ENCODE measurements around the gene FAM234A.

Gene FAM234A

GRCh38 chr16:305916-306626, 71.5 kb downstream of the FAM234A start:
- no peak for DNase-seq

- no peak for DNase-seq
These were observed 72.3 kb downstream of the FAM234A start for GRCh38 chr16:306911-307370.

GRCh38 chr16:307691-308312, 73.2 kb downstream of the FAM234A start:
- DNase-seq, result no peak

GRCh38 chr16:309476-309875, 74.9 kb downstream of the FAM234A start:
- no peak for DNase-seq

GRCh38 chr16:311725-312124, 77.1 kb downstream of the FAM234A start:
- no peak for DNase-seq

- DNase-seq, result no peak
These were observed 79.7 kb downstream of the FAM234A start for GRCh38 chr16:314351-314750.

- no peak for DNase-seq
These were observed 80.2 kb downstream of the FAM234A start for GRCh38 chr16:314795-315299.

Measured in stimulated activated CD4-positive, alpha-beta T cell treated with anti-CD3 and anti-CD28 coated beads, Interleukin-2, amount 100 ng/mL, for 48 hours (primary cell).